OCI-LY1 (cell line): Measurements from ENCODE around the gene HOXA3.

Experiments used
- H2AFZ ChIP-seq: fragments of 200-600 bp; sonication (generic), shearing (Covaris generic); 2 replicates; pipeline ENCODE4 v1.6.0; 2014; ENCODE audit warnings: antibody characterized with exemption, mild to moderate bottlenecking, low read length
- H3F3A ChIP-seq: fragments of 200-600 bp; sonication (generic), shearing (Covaris generic); 2 replicates; pipeline ENCODE4 v1.6.0; 2014; ENCODE audit warnings: mild to moderate bottlenecking, antibody characterized with exemption, low read length, moderate library complexity; ENCODE audit not compliant: insufficient read depth
- H3K27ac ChIP-seq: fragments of 200-600 bp; sonication (generic); 2 replicates; pipeline ENCODE4 v1.5.1; 2014; ENCODE audit warnings: low read length, mixed run types, mild to moderate bottlenecking, low read depth; ENCODE audit not compliant: poor library complexity, severe bottlenecking
- H3K27me3 ChIP-seq: fragments of 200-600 bp; sonication (generic); 2 replicates; pipeline ENCODE4 v1.6.0; 2014; ENCODE audit warnings: antibody characterized with exemption, mild to moderate bottlenecking, low read length, moderate library complexity; ENCODE audit not compliant: insufficient read depth
- H3K36me3 ChIP-seq: fragments of 200-600 bp; sonication (generic); 2 replicates; pipeline ENCODE4 v1.6.1; 2014; ENCODE audit warnings: mild to moderate bottlenecking, antibody characterized with exemption, low read length, moderate library complexity, mixed read lengths; ENCODE audit not compliant: insufficient read depth
- H3K4me1 ChIP-seq: fragments of 200-600 bp; sonication (generic); 2 replicates; pipeline ENCODE4 v1.5.1; 2014; ENCODE audit warnings: mild to moderate bottlenecking, low read length, moderate library complexity; ENCODE audit not compliant: insufficient read depth, severe bottlenecking
- H3K4me2 ChIP-seq: fragments of 200-600 bp; sonication (generic), shearing (Covaris generic); 2 replicates; pipeline ENCODE4 v1.6.1; 2014; ENCODE audit warnings: low read length
- H3K4me3 ChIP-seq: fragments of 200-600 bp; sonication (generic); 2 replicates; pipeline ENCODE4 v1.5.1; 2014; ENCODE audit warnings: low read length, low read depth, mild to moderate bottlenecking, mixed read lengths; ENCODE audit not compliant: poor library complexity, severe bottlenecking
- H3K79me2 ChIP-seq: fragments of 200-600 bp; shearing (Covaris generic); 2 replicates; pipeline ENCODE4 v1.6.1; 2016; ENCODE audit warnings: mixed run types, low read length, mixed read lengths; ENCODE audit not compliant: insufficient read depth
- H3K9ac ChIP-seq: fragments of 200-600 bp; sonication (generic), shearing (Covaris generic); 2 replicates; pipeline ENCODE4 v1.6.1; 2014; ENCODE audit warnings: mild to moderate bottlenecking, low read length, mixed read lengths
- H3K9me2 ChIP-seq: fragments of 200-600 bp; sonication (generic), shearing (Covaris generic); 2 replicates; pipeline ENCODE4 v1.6.1; 2014; ENCODE audit warnings: low read depth, mild to moderate bottlenecking, low read length, mixed read lengths
- H3K9me3 ChIP-seq: fragments of 200-600 bp; shearing (Covaris generic); 2 replicates; pipeline ENCODE4 v1.6.1; 2014; ENCODE audit warnings: low read length, mixed read lengths
- H4K20me1 ChIP-seq: fragments of 200-600 bp; sonication (generic), shearing (Covaris generic); 2 replicates; pipeline ENCODE4 v1.6.0; 2016; ENCODE audit warnings: mild to moderate bottlenecking, low read length; ENCODE audit not compliant: insufficient read depth
- EZH2 ChIP-seq: fragments of 200-600 bp; sonication (generic), shearing (Covaris generic); IDR thresholded peaks from 2 replicates; pipeline ENCODE4 v1.8.0; 2017; ENCODE audit warnings: borderline replicate concordance, mixed run types, mild to moderate bottlenecking, antibody characterized with exemption, low read length, moderate library complexity, mixed read lengths
- TF ChIP-seq, protein P1 (sequence below): fragments of 200-600 bp; sonication (generic), shearing (Covaris generic); IDR thresholded peaks from 2 replicates; pipeline ENCODE4 v1.5.1; 2017; ENCODE audit warnings: mild to moderate bottlenecking, antibody characterized with exemption, low read length, moderate library complexity, mixed read lengths

Gene HOXA3

DNA sequence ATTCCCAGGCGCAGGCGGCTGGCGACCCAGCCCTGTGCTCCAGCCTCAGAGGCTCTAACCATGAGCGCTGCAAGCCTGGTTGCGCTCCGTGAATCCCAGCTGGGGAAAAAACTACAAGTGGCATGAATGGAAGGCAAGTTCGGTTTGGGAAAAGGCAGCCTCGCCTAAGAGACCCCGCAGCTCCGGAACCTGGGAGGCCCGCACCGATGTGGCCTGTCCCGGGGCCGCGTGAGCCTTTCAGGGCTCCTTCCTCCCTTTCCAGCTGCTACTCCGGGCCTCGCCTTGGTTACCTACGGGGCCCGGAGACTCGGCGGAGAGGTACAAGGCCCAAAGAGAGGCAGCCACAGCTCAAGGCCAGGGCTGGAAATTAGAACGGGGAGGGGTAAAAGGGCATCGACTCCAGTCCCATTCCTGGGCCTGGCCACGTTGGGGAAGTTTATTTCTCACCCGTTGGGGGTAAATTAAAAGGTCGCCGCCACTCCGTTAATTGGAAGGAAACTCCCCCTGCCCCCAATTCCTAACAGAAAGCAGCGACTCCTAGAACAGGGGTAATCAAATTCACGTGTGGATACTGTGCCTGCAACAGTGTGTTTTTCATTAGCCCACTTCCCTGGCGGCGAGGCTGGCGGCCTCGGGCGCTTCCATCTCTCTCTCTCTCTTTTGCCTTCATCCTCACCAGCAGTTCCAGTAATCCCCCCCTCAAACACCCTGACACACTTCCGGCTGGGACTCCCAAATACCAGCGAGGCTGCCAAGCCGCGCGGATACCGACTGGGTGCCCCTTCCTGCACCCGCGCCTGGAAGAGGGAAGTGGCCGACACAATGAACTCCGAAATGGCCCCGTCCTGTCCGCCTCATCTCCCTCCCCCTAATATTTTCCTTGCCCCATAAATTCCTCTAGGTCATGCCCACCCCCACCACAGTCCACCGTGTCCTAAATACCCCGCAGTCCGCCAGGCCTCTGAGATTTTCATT is 14.4 kb upstream of the HOXA3 start:
- no peak overlapping the region for H3K27ac ChIP-seq
- H3K36me3 ChIP-seq, result no peaks in the 10 kb centered on the region
- H3K4me3 ChIP-seq, result no peak overlapping the region
- no peak overlapping the region for H3K4me2 ChIP-seq
- H3F3A ChIP-seq, result 0 out of 2 replicates have a peak, but pooled peaks cover 8% of the 10 kb centered on the region
- no peaks in the 10 kb centered on the region for H3K9me3 ChIP-seq
- H4K20me1 ChIP-seq, result no peaks in the 10 kb centered on the region
- H3K9ac ChIP-seq, result no peak overlapping the region
- TF ChIP-seq EZH2, result no peak
- TF ChIP-seq, protein P1, sequence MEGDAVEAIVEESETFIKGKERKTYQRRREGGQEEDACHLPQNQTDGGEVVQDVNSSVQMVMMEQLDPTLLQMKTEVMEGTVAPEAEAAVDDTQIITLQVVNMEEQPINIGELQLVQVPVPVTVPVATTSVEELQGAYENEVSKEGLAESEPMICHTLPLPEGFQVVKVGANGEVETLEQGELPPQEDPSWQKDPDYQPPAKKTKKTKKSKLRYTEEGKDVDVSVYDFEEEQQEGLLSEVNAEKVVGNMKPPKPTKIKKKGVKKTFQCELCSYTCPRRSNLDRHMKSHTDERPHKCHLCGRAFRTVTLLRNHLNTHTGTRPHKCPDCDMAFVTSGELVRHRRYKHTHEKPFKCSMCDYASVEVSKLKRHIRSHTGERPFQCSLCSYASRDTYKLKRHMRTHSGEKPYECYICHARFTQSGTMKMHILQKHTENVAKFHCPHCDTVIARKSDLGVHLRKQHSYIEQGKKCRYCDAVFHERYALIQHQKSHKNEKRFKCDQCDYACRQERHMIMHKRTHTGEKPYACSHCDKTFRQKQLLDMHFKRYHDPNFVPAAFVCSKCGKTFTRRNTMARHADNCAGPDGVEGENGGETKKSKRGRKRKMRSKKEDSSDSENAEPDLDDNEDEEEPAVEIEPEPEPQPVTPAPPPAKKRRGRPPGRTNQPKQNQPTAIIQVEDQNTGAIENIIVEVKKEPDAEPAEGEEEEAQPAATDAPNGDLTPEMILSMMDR, result no peak
- no peak overlapping the region for H2AFZ ChIP-seq
- no peaks in the 10 kb centered on the region for H3K79me2 ChIP-seq
- no peaks in the 10 kb centered on the region for H3K9me2 ChIP-seq
- no peaks in the 10 kb centered on the region for H3K4me1 ChIP-seq
- H3K27me3 ChIP-seq, result peaks cover 4% of the 10 kb centered on the region; the same call in 1 of the 2 replicates

DNA sequence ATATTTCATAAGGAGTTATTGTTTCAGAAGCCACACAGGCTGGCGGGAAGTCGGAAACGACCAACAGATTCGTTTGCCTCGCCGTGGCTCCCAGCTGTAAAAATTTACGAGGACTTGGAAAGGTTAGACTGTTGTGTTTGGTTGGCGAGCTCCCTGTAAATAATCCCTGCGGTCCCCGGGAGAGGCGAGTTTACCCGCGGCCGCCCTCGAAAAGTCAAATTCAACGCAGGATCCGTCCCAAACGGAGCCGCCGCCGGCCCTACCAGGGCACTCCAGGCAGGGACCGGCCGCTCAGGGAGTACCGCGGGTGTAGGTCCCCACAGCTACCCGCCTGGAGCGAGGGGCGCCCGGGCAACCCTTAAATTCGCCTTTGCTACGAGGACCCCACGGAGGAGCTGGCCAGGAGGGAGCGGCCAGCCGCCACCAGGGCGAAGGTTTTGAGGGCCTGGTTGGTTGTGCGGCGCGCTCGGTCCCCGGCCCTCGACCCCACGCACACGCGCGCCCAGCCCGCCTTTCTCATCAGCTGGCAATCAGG is 13.7 kb upstream of the HOXA3 start:
- Histone ChIP-seq H4K20me1 (no peaks in the 10 kb centered on the region), H3K9me3 (no peaks in the 10 kb centered on the region), H3K27me3 (peaks cover 4% of the 10 kb centered on the region; the same call in 1 of the 2 replicates), H3K9ac (no peak overlapping the region), H3K4me1 (peaks cover 4% of the 10 kb centered on the region), H3K4me3 (no peak overlapping the region), H3K4me2 (no peak overlapping the region), H3K9me2 (no peaks in the 10 kb centered on the region), H2AFZ (no peak overlapping the region), H3F3A (0 out of 2 replicates have a peak, but pooled peaks cover 8% of the 10 kb centered on the region), H3K36me3 (no peaks in the 10 kb centered on the region), H3K79me2 (no peaks in the 10 kb centered on the region), H3K27ac (no peak overlapping the region)
- no peak for TF ChIP-seq EZH2
- TF ChIP-seq, protein P1, result no peak

DNA sequence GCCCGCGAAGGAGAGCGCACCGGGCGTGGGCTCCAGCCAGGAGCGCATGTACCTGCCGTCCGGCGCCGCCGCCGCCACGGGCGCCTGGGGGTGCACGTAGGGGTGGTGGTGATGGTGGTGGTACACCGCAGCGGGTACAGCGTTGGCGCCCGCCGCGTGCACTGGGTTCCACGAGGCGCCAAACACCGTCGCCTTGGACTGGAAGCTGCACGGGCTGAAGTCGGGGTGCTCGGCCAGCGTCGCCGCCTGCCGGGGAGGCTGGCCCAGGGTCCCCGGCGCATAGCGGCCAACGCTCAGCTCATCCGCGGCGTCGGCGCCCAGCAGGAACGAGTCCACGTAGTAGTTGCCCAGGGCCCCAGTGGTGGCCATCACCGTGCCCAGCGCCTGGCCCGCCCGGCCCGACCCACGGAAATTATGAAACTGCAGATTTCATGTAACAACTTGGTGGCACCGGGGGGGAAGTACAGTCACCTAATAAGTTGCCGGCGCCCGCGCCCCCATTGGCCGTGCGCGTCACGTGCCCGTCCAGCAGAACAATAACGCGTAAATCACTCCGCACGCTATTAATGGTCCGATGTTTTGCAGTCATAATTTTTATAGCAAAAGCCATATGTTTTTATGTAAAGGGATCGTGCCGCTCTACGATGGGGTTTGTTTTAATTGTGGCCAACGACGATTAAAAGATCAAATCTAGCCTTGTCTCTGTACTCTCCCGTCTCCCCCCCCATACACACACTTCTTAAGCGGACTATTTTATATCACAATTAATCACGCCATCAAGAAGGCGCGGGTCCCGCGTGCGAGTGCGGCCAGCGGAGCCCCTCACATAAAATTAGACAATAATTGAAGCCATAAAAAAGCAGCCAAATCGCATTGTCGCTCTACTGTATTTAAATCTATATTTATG is 13.0 kb upstream of the HOXA3 start, which contains the start of gene HOXA9:
Gene HOXA9, minus strand, starts transcription at position 449 of the 907 bp plus-strand sequence. Its CDS starts 80 bp downstream, at position 369.
- Histone ChIP-seq H3K4me1 (peaks cover 8% of the 10 kb centered on the region), H3K9me3 (no peaks in the 10 kb centered on the region), H3K27ac (no peak within 1 kb of the TSS), H2AFZ (no peak within 1 kb of the TSS), H3F3A (0 out of 2 replicates have a peak, but pooled peaks cover 8% of the 10 kb centered on the region), H3K4me2 (no peak within 1 kb of the TSS), H3K4me3 (no peak within 1 kb of the TSS), H3K9ac (no peak within 1 kb of the TSS), H3K36me3 (no peaks in the 10 kb centered on the region), H3K79me2 (no peaks in the 10 kb centered on the region), H3K27me3 (peaks cover 4% of the 10 kb centered on the region; the same call in 1 of the 2 replicates), H3K9me2 (no peaks in the 10 kb centered on the region), H4K20me1 (no peaks in the 10 kb centered on the region)
- no peak for TF ChIP-seq EZH2
- TF ChIP-seq, protein P1, result no peak
